Measurements from ENCODE around the gene GRB7. TPM values are rescaled to one million over a fixed set of nuclear protein-coding genes. Genes with fewer than 3 reads are reported as not detected.

GRB7 gene
- total and polyA plus RNA-seq, 4 experiments from 2014 or later = not detected

GRCh38 chr17:39781031-39781860 is 43.5 kb downstream of the GRB7 start:
- H3K27me3 ChIP-seq (ENCODE audit: insufficient read depth, low read length) = no peaks in the 10 kb centered on the region
- peaks cover 78% of the 10 kb centered on the region for H3K4me1 ChIP-seq (ENCODE audit: insufficient read depth, low read length)
- H3K36me3 ChIP-seq (ENCODE audit: insufficient read depth, low read length) = no peaks in the 10 kb centered on the region
- CTCF ChIA-PET (ENCODE audit: partially characterized antibody) = interaction anchor here (0.9 to 5.4 kb wide), 13 partner anchors 9 to 199 kb away, joined by 3 to 43 read pairs (median 7); partner anchors contain the start of genes IKZF3 and PSMD3
- Mint-ChIP-seq H3K27ac (peak overlapping the region; percentile 86 to 95 (median 90)), H3K4me1 (peaks cover 41 to 82% (median 63%) of the 10 kb centered on the region in 4 donors), H3K9me3 (no peaks in the 10 kb centered on the region), H3K27me3 (no peaks in the 10 kb centered on the region), H3K4me3 (peak overlapping the region in 7 of 8 donors; percentile 27 to 72 (median 61)), H3K36me3 (peaks cover 36 to 43% of the 10 kb centered on the region in 2 donors)
- H3K4me3 ChIP-seq (ENCODE audit: low read length in 2 of 2) = no peak overlapping the region
- POLR2A ChIA-PET (ENCODE audit: partially characterized antibody) = interaction anchor here (0.6 to 12.5 kb wide), 15 partner anchors 9 to 145 kb away, joined by 3 to 174 read pairs (median 5); partner anchors contain the start of gene IKZF3
- DNase-seq = no peak
- intact Hi-C loops (cut with micrococcal nuclease) = loop anchor here (1.0 kb wide), 1 partner anchor 10 kb away; no protein-coding TSS in a partner anchor
- H3K27ac ChIP-seq (ENCODE audit: low read depth, low read length) = peak overlapping the region; percentile 12
- no peaks in the 10 kb centered on the region for H3K9me3 ChIP-seq (ENCODE audit: control insufficient read depth in 1 of 2, low read length in 2 of 2)

DNA sequence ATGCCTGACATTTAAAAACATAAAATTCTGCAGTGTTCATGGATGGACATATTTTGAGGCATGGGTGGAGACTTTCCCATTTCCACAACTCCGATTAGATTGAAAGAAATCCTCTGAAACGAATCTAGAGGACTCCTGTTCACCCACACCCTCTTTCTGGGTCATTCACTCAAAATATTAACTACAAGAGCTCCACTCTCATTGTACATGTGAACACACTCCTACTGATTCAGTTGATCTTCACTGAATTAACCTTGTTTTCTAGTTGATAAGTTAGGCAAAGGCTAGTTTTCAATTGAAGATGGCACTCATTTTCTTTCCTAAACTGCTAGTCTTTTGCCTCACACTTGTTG is 44.1 kb downstream of the GRB7 start:
- Mint-ChIP-seq H3K9me3 (no peaks in the 10 kb centered on the region), H3K4me3 (peak overlapping the region in 6 of 8 donors; percentile 32 to 72 (median 63)), H3K36me3 (peaks cover 31 to 40% of the 10 kb centered on the region in 2 donors), H3K27ac (peak overlapping the region; percentile 87 to 95 (median 90)), H3K27me3 (no peaks in the 10 kb centered on the region), H3K4me1 (peaks cover 41 to 82% (median 61%) of the 10 kb centered on the region in 4 donors)
- ChIA-PET POLR2A (ENCODE audit: partially characterized antibody) (interaction anchor here (0.6 to 12.5 kb wide), 11 partner anchors 10 to 81 kb away, joined by 3 to 174 read pairs (median 30); partner anchors contain the start of gene IKZF3), CTCF (ENCODE audit: partially characterized antibody) (interaction anchor here (1.0 to 5.4 kb wide), 9 partner anchors 8 to 163 kb away, joined by 3 to 43 read pairs (median 11); partner anchors contain the start of gene IKZF3)
- peaks cover 81% of the 10 kb centered on the region for H3K4me1 ChIP-seq (ENCODE audit: insufficient read depth, low read length)
- H3K9me3 ChIP-seq (ENCODE audit: control insufficient read depth in 1 of 2, low read length in 2 of 2) = no peaks in the 10 kb centered on the region
- no peak for DNase-seq
- no peaks in the 10 kb centered on the region for H3K27me3 ChIP-seq (ENCODE audit: insufficient read depth, low read length)
- peak overlapping the region; percentile 12 for H3K27ac ChIP-seq (ENCODE audit: low read depth, low read length)
- H3K36me3 ChIP-seq (ENCODE audit: insufficient read depth, low read length) = no peaks in the 10 kb centered on the region
- H3K4me3 ChIP-seq (ENCODE audit: low read length in 2 of 2) = no peak overlapping the region
- intact Hi-C loops (cut with micrococcal nuclease) = loop anchor here (1.0 kb wide), 1 partner anchor 9 kb away; no protein-coding TSS in a partner anchor

- intact Hi-C loops (cut with micrococcal nuclease) = no loop called here
- ChIA-PET CTCF (ENCODE audit: partially characterized antibody) (interaction anchor here (1.5 to 5.4 kb wide), 5 partner anchors 9 to 82 kb away, joined by 4 to 43 read pairs (median 16); partner anchors contain the start of gene IKZF3), POLR2A (ENCODE audit: partially characterized antibody) (interaction anchor here (0.6 to 12.5 kb wide), 11 partner anchors 10 to 80 kb away, joined by 3 to 174 read pairs (median 30); partner anchors contain the start of genes IKZF3 and MIEN1)
- Mint-ChIP-seq H3K9me3 (no peaks in the 10 kb centered on the region), H3K27me3 (no peaks in the 10 kb centered on the region), H3K27ac (peak overlapping the region; percentile 87 to 95 (median 90)), H3K4me3 (peak overlapping the region; percentile 22 to 74 (median 64)), H3K4me1 (peaks cover 47 to 84% (median 65%) of the 10 kb centered on the region in 4 donors), H3K36me3 (peaks cover 33 to 41% of the 10 kb centered on the region in 2 donors)
- Histone ChIP-seq H3K27me3 (ENCODE audit: insufficient read depth, low read length) (no peaks in the 10 kb centered on the region), H3K9me3 (ENCODE audit: control insufficient read depth in 1 of 2, low read length in 2 of 2) (no peaks in the 10 kb centered on the region), H3K36me3 (ENCODE audit: insufficient read depth, low read length) (peaks cover 2% of the 10 kb centered on the region), H3K27ac (ENCODE audit: low read depth, low read length) (peak overlapping the region; percentile 12), H3K4me1 (ENCODE audit: insufficient read depth, low read length) (peaks cover 87% of the 10 kb centered on the region), H3K4me3 (ENCODE audit: low read length in 2 of 2) (no peak overlapping the region)
- no peak for DNase-seq
Observed at GRCh38 chr17:39782481-39782880, 44.7 kb downstream of the GRB7 start.

GRCh38 chr17:39782980-39783379 is 45.2 kb downstream of the GRB7 start:
- Mint-ChIP-seq H3K4me3 (peak overlapping the region in 7 of 8 donors; percentile 2 to 74 (median 33)), H3K9me3 (no peaks in the 10 kb centered on the region), H3K27ac (peak overlapping the region; percentile 19 to 94 (median 77)), H3K36me3 (peaks cover 34 to 41% of the 10 kb centered on the region in 2 donors), H3K27me3 (no peaks in the 10 kb centered on the region), H3K4me1 (peaks cover 50 to 84% (median 65%) of the 10 kb centered on the region in 4 donors)
- intact Hi-C loops (cut with micrococcal nuclease) = no loop called here
- no peak for DNase-seq
- Histone ChIP-seq H3K4me1 (ENCODE audit: insufficient read depth, low read length) (peaks cover 92% of the 10 kb centered on the region), H3K4me3 (ENCODE audit: low read length in 2 of 2) (no peak overlapping the region), H3K27me3 (ENCODE audit: insufficient read depth, low read length) (no peaks in the 10 kb centered on the region), H3K9me3 (ENCODE audit: control insufficient read depth in 1 of 2, low read length in 2 of 2) (no peaks in the 10 kb centered on the region), H3K27ac (ENCODE audit: low read depth, low read length) (no peak overlapping the region), H3K36me3 (ENCODE audit: insufficient read depth, low read length) (peaks cover 7% of the 10 kb centered on the region)
- ChIA-PET CTCF (ENCODE audit: partially characterized antibody) (interaction anchor here (1.5 to 5.4 kb wide), 3 partner anchors 9 to 81 kb away, joined by 4 to 43 read pairs (median 7); partner anchors contain the start of gene IKZF3), POLR2A (ENCODE audit: partially characterized antibody) (interaction anchor here (0.9 to 12.5 kb wide), 9 partner anchors 9 to 80 kb away, joined by 4 to 174 read pairs (median 34); partner anchors contain the start of gene IKZF3)

- H3K4me3 ChIP-seq (ENCODE audit: low read length in 2 of 2) = no peak overlapping the region
- no peak overlapping the region for H3K27ac ChIP-seq (ENCODE audit: low read depth, low read length)
- ChIA-PET POLR2A (ENCODE audit: partially characterized antibody) (interaction anchor here (0.8 to 3.9 kb wide), 3 partner anchors 11 to 30 kb away, joined by 3 to 20 read pairs (median 3); no protein-coding TSS in a partner anchor), CTCF (ENCODE audit: partially characterized antibody) (interaction anchor here (1.0 kb wide), 1 partner anchor 32 kb away, joined by 3 read pairs; no protein-coding TSS in a partner anchor)
- Mint-ChIP-seq H3K27me3 (no peaks in the 10 kb centered on the region), H3K27ac (peak overlapping the region in 1 of 7 donors; percentile 91), H3K9me3 (no peaks in the 10 kb centered on the region), H3K4me3 (peak overlapping the region in 1 of 8 donors; percentile 5), H3K36me3 (peaks cover 53 to 57% of the 10 kb centered on the region in 2 donors), H3K4me1 (peaks cover 39 to 76% (median 57%) of the 10 kb centered on the region in 4 donors)
- intact Hi-C loops (cut with micrococcal nuclease) = no loop called here
- H3K27me3 ChIP-seq (ENCODE audit: insufficient read depth, low read length) = no peaks in the 10 kb centered on the region
- H3K4me1 ChIP-seq (ENCODE audit: insufficient read depth, low read length) = peaks cover 75% of the 10 kb centered on the region
- DNase-seq = no peak
- H3K9me3 ChIP-seq (ENCODE audit: control insufficient read depth in 1 of 2, low read length in 2 of 2) = no peaks in the 10 kb centered on the region
- peaks cover 12% of the 10 kb centered on the region for H3K36me3 ChIP-seq (ENCODE audit: insufficient read depth, low read length)
Observed at GRCh38 chr17:39787041-39787440, 49.3 kb downstream of the GRB7 start.

GRCh38 chr17:39787743-39788484 is 50.2 kb downstream of the GRB7 start:
- intact Hi-C loops (cut with micrococcal nuclease) = no loop called here
- ChIA-PET POLR2A (ENCODE audit: partially characterized antibody) (interaction anchor here (1.4 kb wide), 1 partner anchor 77 kb away, joined by 3 read pairs; no protein-coding TSS in a partner anchor), CTCF (ENCODE audit: partially characterized antibody) (interaction anchor here (0.6 kb wide), 1 partner anchor 54 kb away, joined by 3 read pairs; no protein-coding TSS in a partner anchor)
- no peaks in the 10 kb centered on the region for H3K9me3 ChIP-seq (ENCODE audit: control insufficient read depth in 1 of 2, low read length in 2 of 2)
- H3K4me1 ChIP-seq (ENCODE audit: insufficient read depth, low read length) = peaks cover 75% of the 10 kb centered on the region
- H3K4me3 Mint-ChIP-seq = peak overlapping the region in 1 of 8 donors; percentile 34
- no peak for DNase-seq
- no peaks in the 10 kb centered on the region for H3K9me3 Mint-ChIP-seq
- peak overlapping the region in 5 of 7 donors; percentile 18 to 91 (median 46) for H3K27ac Mint-ChIP-seq
- H3K36me3 Mint-ChIP-seq = peaks cover 54 to 55% of the 10 kb centered on the region in 2 donors
- no peaks in the 10 kb centered on the region for H3K27me3 Mint-ChIP-seq
- peaks cover 12% of the 10 kb centered on the region for H3K36me3 ChIP-seq (ENCODE audit: insufficient read depth, low read length)
- H3K4me3 ChIP-seq (ENCODE audit: low read length in 2 of 2) = no peak overlapping the region
- no peaks in the 10 kb centered on the region for H3K27me3 ChIP-seq (ENCODE audit: insufficient read depth, low read length)
- H3K4me1 Mint-ChIP-seq = peaks cover 41 to 76% (median 58%) of the 10 kb centered on the region in 4 donors
- no peak overlapping the region for H3K27ac ChIP-seq (ENCODE audit: low read depth, low read length)
